ENCODE results near the gene GAS6. TPM values are rescaled to one million over a fixed set of nuclear protein-coding genes. Genes with fewer than 3 reads are reported as not detected.

Gene GAS6
- total and polyA plus RNA-seq, 2 donors = 55.1 to 327 TPM

DNA sequence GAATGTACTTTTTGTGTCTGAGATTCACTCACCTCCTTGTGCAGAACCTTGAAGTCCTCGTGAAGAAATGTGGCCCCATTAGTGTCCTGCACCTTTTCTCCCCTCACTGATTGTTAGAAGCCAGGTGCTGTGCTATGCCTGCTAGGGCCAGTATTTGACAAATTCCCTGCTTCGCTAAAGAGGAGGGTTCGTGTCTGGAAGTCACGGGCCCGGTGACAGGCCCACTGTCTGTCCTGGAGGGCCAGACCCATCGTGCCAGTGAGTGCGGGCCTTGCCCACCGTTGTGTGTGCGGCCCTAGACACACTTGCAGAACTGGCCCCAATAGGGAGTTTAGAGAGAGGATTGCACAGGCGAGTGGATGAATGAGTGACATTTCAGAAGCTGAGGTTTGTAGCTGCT lies 36.8 kb upstream of the GAS6 start:
- DNase-seq (ENCODE audit: extremely low spot score) = no peak
- Histone ChIP-seq H3K4me3 (ENCODE audit: low read depth, low read length) (no peak overlapping the region), H3K27ac (ENCODE audit: low read depth) (no peak overlapping the region), H3K36me3 (ENCODE audit: insufficient read depth) (no peaks in the 10 kb centered on the region), H3K4me1 (ENCODE audit: insufficient read depth) (no peaks in the 10 kb centered on the region)
- 89% methylated on average over 10 of the region's 10 CpGs for WGBS

DNA sequence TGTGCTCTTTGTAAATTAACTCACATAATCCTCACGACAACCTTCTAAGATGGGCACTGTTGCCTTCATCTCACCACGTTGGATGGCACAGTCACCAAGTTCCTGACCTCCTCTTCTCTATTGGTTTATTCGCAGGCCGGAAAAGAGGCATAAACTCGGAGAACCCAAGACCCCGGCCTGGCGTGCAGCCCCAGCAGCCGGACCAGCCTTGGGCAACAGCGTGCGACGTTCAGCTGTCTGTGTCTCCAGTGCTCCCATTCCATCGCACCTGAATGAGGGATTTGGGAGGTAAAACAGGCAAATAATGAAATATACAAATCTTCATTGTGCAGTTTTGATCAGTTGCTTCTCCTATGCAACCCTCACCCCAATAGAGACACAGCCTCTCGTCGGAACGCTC lies 34.5 kb upstream of the GAS6 start:
- Histone ChIP-seq H3K36me3 (ENCODE audit: insufficient read depth) (no peaks in the 10 kb centered on the region), H3K4me3 (ENCODE audit: low read depth, low read length) (no peak overlapping the region), H3K27ac (ENCODE audit: low read depth) (no peak overlapping the region), H3K4me1 (ENCODE audit: insufficient read depth) (no peaks in the 10 kb centered on the region)
- DNase-seq (ENCODE audit: extremely low spot score) = no peak
- WGBS = 95% methylated on average over 15 of the region's 15 CpGs

DNA sequence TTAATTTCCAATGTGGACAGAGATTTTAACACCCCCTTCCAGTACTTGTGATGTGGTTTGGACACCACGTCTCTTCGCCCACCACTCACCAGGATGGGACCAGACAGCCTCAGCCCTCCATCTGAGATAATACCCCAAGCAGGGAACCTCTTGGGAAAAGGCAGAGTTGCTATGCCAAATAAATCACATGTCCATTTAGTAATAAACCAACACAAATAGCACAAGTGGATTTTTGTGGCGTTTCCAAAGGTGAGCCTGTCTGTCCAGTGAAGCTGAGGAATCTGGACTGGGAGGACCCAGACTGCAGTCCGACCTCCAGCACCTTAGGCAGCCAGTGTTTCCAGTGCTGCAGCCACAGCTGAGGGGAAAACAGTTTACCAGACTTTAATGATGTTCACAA lies 34.1 kb upstream of the GAS6 start:
- no peaks in the 10 kb centered on the region for H3K4me1 ChIP-seq (ENCODE audit: insufficient read depth)
- DNase-seq (ENCODE audit: extremely low spot score) = no peak
- H3K4me3 ChIP-seq (ENCODE audit: low read depth, low read length) = no peak overlapping the region
- 83% methylated on average over 4 of the region's 4 CpGs for WGBS
- H3K27ac ChIP-seq (ENCODE audit: low read depth) = no peak overlapping the region
- H3K36me3 ChIP-seq (ENCODE audit: insufficient read depth) = no peaks in the 10 kb centered on the region

DNA sequence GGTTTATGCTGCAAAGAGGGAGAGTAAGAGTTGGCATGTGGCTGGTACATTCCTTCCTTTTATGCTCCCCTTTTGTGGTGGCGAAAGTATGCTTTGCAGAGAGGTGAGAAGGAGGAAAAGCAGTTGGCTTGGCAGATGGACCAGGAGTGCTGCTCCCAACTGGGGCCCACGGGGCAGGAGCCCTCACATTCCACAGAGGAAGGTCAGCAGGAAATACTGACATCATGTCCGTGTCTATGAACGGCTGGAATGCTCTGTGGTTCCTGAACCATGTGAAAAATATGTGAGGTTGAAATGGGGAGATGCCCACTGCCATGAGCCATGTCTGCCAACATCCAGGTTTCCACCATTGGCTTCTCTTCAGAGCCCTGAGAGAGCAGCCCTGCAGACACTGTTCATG lies 33.3 kb upstream of the GAS6 start:
- WGBS = 32% methylated on average over 4 of the region's 4 CpGs
- no peaks in the 10 kb centered on the region for H3K4me1 ChIP-seq (ENCODE audit: insufficient read depth)
- no peak for DNase-seq (ENCODE audit: extremely low spot score)
- no peak overlapping the region for H3K4me3 ChIP-seq (ENCODE audit: low read depth, low read length)
- no peaks in the 10 kb centered on the region for H3K36me3 ChIP-seq (ENCODE audit: insufficient read depth)
- H3K27ac ChIP-seq (ENCODE audit: low read depth) = no peak overlapping the region

DNA sequence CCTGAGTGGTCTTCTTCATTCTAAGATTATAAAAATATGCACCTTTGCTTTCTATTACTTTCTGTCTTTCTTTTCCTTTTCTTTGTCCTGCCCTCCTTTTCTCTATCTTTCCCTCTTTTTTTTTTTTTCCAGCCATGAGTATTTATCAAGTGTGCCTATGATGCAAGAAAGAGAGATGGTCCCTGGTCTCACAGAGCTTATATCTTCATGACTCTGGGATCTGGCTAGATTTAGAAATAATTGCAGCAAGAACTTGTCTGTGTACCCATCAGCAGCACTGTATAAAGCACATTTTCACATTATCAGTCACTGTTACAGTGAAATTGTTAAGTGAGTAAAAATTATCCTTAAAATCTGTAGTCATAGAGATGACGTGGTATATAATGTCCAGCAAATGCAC lies 31.6 kb upstream of the GAS6 start:
- Histone ChIP-seq H3K4me1 (ENCODE audit: insufficient read depth) (no peaks in the 10 kb centered on the region), H3K27ac (ENCODE audit: low read depth) (no peak overlapping the region), H3K36me3 (ENCODE audit: insufficient read depth) (no peaks in the 10 kb centered on the region), H3K4me3 (ENCODE audit: low read depth, low read length) (no peak overlapping the region)
- DNase-seq (ENCODE audit: extremely low spot score) = no peak
- 83% methylated on average over 1 of the region's 1 CpG for WGBS

DNA sequence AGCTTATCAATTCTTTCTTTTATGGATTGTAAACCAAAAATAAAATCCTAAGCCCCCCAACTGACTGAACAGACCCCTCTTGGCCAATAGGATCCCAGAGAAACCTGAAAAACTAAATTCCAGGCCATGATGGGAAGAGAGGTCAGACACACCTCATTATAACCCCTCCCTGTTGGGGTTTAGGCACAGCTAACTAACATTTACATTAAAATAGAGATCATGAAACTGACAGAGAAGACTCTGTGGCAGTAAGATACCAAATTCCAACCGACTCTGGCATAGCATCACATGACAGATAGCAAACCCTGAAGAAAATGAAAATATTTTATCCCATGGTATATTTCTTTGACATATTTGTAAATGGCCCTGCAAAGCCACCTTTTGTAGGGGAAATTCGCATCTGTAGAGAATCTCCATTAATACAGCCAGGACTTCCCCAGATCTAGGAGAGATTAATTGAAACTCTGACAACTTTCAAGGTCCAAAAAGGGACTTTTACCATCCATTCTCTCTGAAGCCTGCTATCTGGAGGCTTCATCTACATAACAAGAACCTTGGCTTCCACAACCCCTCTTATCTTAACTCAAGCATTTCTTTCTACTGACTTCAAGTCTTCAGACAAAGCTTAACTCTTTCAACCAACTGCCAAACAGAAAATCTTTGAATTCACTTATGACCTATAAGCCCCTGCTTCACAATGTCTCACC lies 27.1 kb upstream of the GAS6 start:
- Histone ChIP-seq H3K4me3 (ENCODE audit: low read depth, low read length) (no peak overlapping the region), H3K4me1 (ENCODE audit: insufficient read depth) (no peaks in the 10 kb centered on the region), H3K36me3 (ENCODE audit: insufficient read depth) (no peaks in the 10 kb centered on the region), H3K27ac (ENCODE audit: low read depth) (no peak overlapping the region)
- 46% methylated on average over 2 of the region's 2 CpGs for WGBS
- no peak for DNase-seq (ENCODE audit: extremely low spot score)

DNA sequence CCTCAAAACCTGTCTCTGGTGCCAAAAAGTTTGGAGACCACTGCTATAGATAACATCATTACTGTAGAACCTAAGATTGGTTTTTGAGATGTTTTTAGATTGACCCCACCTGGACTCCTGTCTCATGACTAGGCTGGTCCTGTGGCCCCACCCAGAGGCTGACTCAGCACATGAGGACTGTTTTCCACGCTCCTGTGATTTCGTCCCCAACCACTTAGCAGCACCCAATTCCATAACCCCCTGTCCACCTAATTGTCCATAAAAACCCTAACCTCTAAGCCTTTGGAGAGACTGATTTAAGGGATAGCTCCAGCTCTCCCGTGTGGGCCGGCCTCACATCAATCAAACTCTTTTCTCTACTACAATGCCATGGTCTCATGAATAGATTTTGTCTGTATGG lies 25.6 kb upstream of the GAS6 start:
- Histone ChIP-seq H3K36me3 (ENCODE audit: insufficient read depth) (no peaks in the 10 kb centered on the region), H3K4me3 (ENCODE audit: low read depth, low read length) (no peak overlapping the region), H3K27ac (ENCODE audit: low read depth) (no peak overlapping the region), H3K4me1 (ENCODE audit: insufficient read depth) (no peaks in the 10 kb centered on the region)
- DNase-seq (ENCODE audit: extremely low spot score) = no peak
- 91% methylated on average over 4 of the region's 4 CpGs for WGBS

DNA sequence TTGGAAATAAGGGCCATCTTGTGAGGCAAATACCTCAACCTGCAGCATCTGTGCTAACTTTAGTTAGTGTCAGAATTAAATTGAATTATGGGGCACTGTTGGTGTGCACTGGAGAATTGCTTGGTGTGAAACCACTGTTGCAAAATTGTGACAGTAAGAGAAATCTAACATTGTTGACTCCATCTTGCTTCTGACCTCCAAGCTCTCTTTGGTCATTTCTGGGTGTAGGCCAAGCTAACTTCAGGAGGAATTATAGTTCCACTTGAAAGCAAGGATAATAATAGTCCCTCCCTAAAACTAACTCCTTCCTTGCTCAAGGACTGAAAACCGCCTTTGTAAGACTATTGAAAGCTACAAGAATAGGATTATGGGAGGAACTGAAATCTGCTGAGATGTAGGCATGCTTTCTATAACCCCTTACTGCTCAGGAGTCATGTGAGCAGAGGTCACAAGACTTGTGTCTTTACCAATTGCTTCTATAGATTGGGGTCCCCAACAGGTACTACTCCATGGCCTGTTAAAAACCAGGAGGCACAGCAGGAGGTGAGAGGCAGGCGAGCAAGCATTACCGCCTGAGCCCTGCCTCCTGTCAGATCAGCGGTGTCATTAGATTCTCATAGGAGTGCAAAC lies 24.9 kb upstream of the GAS6 start:
- H3K27ac ChIP-seq (ENCODE audit: low read depth) = no peak overlapping the region
- DNase-seq (ENCODE audit: extremely low spot score) = no peak
- no peaks in the 10 kb centered on the region for H3K36me3 ChIP-seq (ENCODE audit: insufficient read depth)
- WGBS = 95% methylated on average over 4 of the region's 4 CpGs
- H3K4me1 ChIP-seq (ENCODE audit: insufficient read depth) = no peaks in the 10 kb centered on the region
- no peak overlapping the region for H3K4me3 ChIP-seq (ENCODE audit: low read depth, low read length)

DNA sequence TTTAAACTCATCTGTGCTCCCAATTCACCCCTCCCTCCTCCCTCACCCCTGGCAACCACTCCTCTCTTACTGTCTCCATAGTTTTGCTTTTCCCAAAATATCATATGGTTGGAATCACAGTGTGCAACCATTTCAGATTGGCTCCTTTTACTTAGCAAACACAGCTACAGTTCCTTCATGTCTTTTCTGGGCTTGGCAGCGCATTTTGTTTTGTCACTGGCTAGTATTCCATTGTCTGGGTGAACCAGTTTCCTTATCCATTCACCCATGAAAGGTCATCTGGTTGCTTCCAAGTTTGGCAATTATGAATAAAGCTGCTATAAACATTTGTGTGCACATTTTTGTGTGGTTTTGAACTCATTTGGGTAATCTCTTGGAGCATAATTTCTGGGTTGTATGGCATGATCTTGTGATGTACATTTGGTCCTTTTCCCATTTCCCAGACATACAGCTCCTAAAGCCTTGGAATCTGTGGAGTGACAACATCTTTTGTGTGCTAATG lies 23.9 kb upstream of the GAS6 start:
- no peak overlapping the region for H3K4me3 ChIP-seq (ENCODE audit: low read depth, low read length)
- H3K27ac ChIP-seq (ENCODE audit: low read depth) = no peak overlapping the region
- H3K36me3 ChIP-seq (ENCODE audit: insufficient read depth) = no peaks in the 10 kb centered on the region
- 46% methylated on average over 1 of the region's 1 CpG for WGBS
- H3K4me1 ChIP-seq (ENCODE audit: insufficient read depth) = no peaks in the 10 kb centered on the region
- DNase-seq (ENCODE audit: extremely low spot score) = no peak

DNA sequence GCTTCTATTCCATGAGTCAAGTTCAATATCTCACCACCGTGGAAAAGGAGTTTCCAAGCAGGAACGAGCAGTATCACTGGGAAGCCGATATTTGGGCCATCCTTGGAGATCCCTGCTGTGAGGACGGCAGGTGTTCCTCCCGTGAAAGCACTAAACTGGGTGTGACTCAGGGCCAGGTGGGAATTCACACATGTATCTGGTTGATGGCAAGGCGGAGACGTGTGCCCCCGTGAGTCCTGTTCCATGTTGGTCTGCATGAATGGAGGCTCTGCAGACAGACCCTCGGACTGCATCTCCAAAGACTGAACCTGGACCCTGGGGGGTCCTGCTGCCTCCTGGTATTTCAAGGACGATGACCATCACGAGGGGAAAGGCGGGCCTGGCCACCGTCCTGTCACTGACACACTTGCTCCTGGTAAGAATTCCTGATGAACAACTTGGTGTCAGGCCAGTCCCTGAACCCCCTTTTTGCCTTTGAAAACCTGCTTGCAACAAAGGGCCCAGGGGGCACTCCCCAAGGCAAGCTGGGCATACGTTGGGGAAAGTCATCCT lies 22.8 kb upstream of the GAS6 start:
- Histone ChIP-seq H3K4me3 (ENCODE audit: low read depth, low read length) (no peak overlapping the region), H3K27ac (ENCODE audit: low read depth) (no peak overlapping the region), H3K4me1 (ENCODE audit: insufficient read depth) (no peaks in the 10 kb centered on the region), H3K36me3 (ENCODE audit: insufficient read depth) (no peaks in the 10 kb centered on the region)
- 91% methylated on average over 14 of the region's 14 CpGs for WGBS
- DNase-seq (ENCODE audit: extremely low spot score) = no peak

DNA sequence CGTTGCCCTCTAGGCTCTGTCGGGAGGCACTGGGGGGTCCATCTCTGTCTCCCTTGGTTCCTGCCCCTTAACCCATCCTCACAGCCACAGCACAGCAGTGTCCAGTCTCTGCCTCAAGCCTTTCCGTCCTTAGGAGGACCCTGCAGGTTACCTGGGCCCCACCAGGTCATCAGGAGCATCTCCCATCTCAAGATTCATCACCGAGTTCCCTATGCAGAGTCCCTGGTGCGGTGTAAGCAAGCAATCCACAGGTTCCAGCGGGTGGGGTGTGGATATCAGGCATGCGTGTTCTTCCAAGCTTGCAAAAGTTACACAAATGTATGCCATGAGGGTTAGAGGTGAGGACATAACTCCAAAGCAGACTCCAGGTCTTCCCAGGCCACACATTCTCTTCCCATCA lies 20.9 kb upstream of the GAS6 start:
- Histone ChIP-seq H3K27ac (ENCODE audit: low read depth) (no peak overlapping the region), H3K4me1 (ENCODE audit: insufficient read depth) (no peaks in the 10 kb centered on the region), H3K4me3 (ENCODE audit: low read depth, low read length) (no peak overlapping the region), H3K36me3 (ENCODE audit: insufficient read depth) (no peaks in the 10 kb centered on the region)
- no peak for DNase-seq (ENCODE audit: extremely low spot score)
- WGBS = 93% methylated on average over 7 of the region's 7 CpGs

DNA sequence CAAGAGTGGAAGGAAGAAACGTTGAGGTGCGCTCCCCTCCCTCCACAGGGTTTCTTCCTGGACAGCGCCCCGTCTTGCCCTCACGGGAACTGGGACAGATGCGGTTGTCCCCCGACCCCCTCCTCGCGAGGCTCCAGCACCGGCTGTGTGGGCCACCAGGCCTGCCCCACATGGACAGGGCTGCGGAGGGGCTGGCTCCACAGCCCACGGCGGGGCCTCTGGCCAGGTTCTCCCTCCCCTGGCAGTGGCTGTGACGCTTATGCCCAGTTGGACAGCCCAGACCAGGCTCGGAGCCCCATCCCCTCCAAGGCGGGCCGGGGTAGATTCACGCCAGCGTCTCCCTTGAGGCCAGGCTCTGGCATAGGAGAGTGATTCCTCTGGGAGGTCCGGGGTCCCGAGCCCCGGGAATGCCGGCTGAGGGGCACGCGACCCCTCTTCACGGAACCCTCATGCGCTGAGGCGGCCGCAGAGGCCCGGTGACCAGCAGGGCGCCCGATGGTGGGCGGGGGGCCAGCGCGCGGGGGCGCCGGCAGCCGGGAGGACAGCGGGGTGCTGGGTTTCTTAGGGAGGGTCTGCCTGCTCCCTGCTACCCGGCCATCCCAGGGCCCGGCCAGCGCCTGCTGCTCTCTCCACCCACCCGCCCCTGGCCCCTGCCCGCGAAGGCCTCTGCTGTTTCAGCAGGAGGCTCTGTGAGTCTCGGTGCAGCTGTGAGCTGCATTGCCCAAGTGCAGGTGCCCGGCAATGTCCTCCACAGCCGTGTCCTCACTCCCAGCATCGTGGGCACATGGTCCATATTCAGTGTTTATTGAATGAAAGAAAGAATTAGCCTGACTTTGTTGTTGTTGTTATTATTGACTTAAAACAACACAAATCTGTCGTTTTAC lies 20.3 kb upstream of the GAS6 start:
- 95% methylated on average over 51 of the region's 51 CpGs for WGBS

DNA sequence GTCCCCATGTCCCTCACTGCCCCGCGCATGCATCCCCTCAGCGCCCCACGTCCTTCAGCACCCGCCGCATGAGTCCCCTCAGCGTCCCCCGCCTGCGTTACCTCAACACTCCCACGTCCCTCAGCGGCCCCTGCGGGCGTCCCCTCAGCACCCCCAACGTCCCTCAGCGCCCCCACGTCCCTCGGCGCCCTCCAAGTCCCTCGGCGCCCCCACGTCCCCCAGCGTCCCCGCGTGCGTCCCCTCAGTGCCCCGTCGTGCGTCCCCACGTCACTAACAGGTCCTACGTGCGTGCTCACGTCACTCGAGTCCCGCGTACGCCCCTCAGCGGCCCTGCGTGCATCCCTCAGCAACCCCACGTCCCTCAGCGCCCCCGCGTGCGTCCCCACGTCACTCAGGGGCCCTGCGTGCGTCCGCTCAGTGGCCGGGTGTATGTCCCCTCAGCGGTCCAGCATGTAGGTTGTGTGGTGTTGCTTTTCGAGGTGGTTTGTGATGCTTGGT lies 19.5 kb upstream of the GAS6 start:
- DNase-seq (ENCODE audit: extremely low spot score) = no peak
- no peak overlapping the region for H3K4me3 ChIP-seq (ENCODE audit: low read depth, low read length)
- no peak overlapping the region for H3K27ac ChIP-seq (ENCODE audit: low read depth)
- no peaks in the 10 kb centered on the region for H3K36me3 ChIP-seq (ENCODE audit: insufficient read depth)
- peaks cover 1% of the 10 kb centered on the region for H3K4me1 ChIP-seq (ENCODE audit: insufficient read depth)
- 97% methylated on average over 50 of the region's 50 CpGs for WGBS

More for the DNA sequence above, 20.3 kb upstream of the GAS6 start:
- no peak overlapping the region for H3K27ac ChIP-seq (ENCODE audit: low read depth)
- no peak for DNase-seq (ENCODE audit: extremely low spot score)
- peaks cover 1% of the 10 kb centered on the region for H3K4me1 ChIP-seq (ENCODE audit: insufficient read depth)
- H3K36me3 ChIP-seq (ENCODE audit: insufficient read depth) = no peaks in the 10 kb centered on the region
- no peak overlapping the region for H3K4me3 ChIP-seq (ENCODE audit: low read depth, low read length)
